ENCODE results near the gene DOCK8.

GRCh38 chr9:438066-438465, 223.4 kb downstream of the DOCK8 start:
- no peak for TF ChIP-seq CTCF (conservative IDR thresholded peaks at IDR 0.05)
- no peak for TF ChIP-seq ZFX (IDR thresholded peaks at IDR 0.05)

Measured in C4-2B (cell line).